HepG2 (cell line): ENCODE results near the gene TMEM269. TPM values are rescaled to one million over a fixed set of nuclear protein-coding genes. Genes with fewer than 3 reads are reported as not detected.

Experiments
- ARHGAP35 ChIP-seq: sonication (generic); formaldehyde crosslinking; IDR thresholded peaks from 2 replicates; pipeline ENCODE4 v1.9.0; 2022; ENCODE audit warnings: mild to moderate bottlenecking, inconsistent platforms, moderate library complexity, missing genetic modification reagents, borderline replicate concordance
- ATF4 ChIP-seq, 2 experiments: fragments of 450-650 bp in 1 of 2; sonication (generic) in 1 of 2; formaldehyde crosslinking; IDR thresholded peaks; 2 replicates each; pipeline versions ENCODE4 v1.5.0 to v1.8.0; 2020 to 2022; ENCODE audit warnings: mild to moderate bottlenecking in 1 of 2, missing genetic modification reagents in 1 of 2
- ATF5 ChIP-seq: sonication (generic); formaldehyde crosslinking; IDR thresholded peaks from 2 replicates; pipeline ENCODE4 v1.4.0; 2020; ENCODE audit warnings: mild to moderate bottlenecking, low read depth, missing genetic modification reagents
- BRD4 ChIP-seq: sonication (generic); formaldehyde crosslinking; IDR thresholded peaks from 2 replicates; pipeline ENCODE4 v1.4.0; 2020; ENCODE audit warnings: missing genetic modification reagents
- CENPBD1 ChIP-seq: sonication (generic); formaldehyde crosslinking; IDR thresholded peaks from 2 replicates; pipeline ENCODE4 v1.8.0; 2022; ENCODE audit warnings: missing genetic modification reagents, low read depth, mild to moderate bottlenecking, borderline replicate concordance
- CENPT ChIP-seq: sonication (generic); formaldehyde crosslinking; IDR thresholded peaks from 2 replicates; pipeline ENCODE4 v1.8.0; 2022; ENCODE audit warnings: low read depth, mild to moderate bottlenecking, moderate library complexity, missing genetic modification reagents
- ESRRA ChIP-seq: sonication (generic); formaldehyde crosslinking; IDR thresholded peaks from 2 replicates; pipeline ENCODE4 v1.5.1; 2020; ENCODE audit warnings: mild to moderate bottlenecking, low read depth, missing genetic modification reagents
- HIVEP1 ChIP-seq: sonication (generic); formaldehyde crosslinking; IDR thresholded peaks from 2 replicates; pipeline ENCODE4 v1.4.0; 2020; ENCODE audit warnings: mild to moderate bottlenecking, missing genetic modification reagents
- HNRNPL ChIP-seq: fragments of 200-400 bp; formaldehyde crosslinking; IDR thresholded peaks from 2 replicates; pipeline ENCODE4 v1.6.1; 2017; ENCODE audit warnings: mild to moderate bottlenecking, low read depth, low read length
- HOXA7 ChIP-seq: sonication (generic); formaldehyde crosslinking; IDR thresholded peaks from 2 replicates; pipeline ENCODE4 v1.8.1; 2022; ENCODE audit warnings: mild to moderate bottlenecking, missing genetic modification reagents, moderate library complexity
- KLF11 ChIP-seq: IDR thresholded peaks from 2 replicates; pipeline ENCODE4 v1.6.1; 2016; ENCODE audit warnings: missing compliant biosample characterization
- MTERF4 ChIP-seq: sonication (generic); formaldehyde crosslinking; IDR thresholded peaks from 2 replicates; pipeline ENCODE4 v1.8.0; 2023; ENCODE audit warnings: mild to moderate bottlenecking, missing genetic modification reagents
- NCOR1 ChIP-seq: fragments of 200-600 bp; sonication (generic); IDR thresholded peaks from 2 replicates; pipeline ENCODE4 v1.7.0; 2017; ENCODE audit warnings: antibody characterized with exemption, low read length, borderline replicate concordance
- NFRKB ChIP-seq: fragments of 450-650 bp; IDR thresholded peaks from 2 replicates; pipeline ENCODE4 v1.6.1; 2017
- PITX1 ChIP-seq: sonication (generic); formaldehyde crosslinking; IDR thresholded peaks from 2 replicates; pipeline ENCODE4 v1.5.1; 2020; ENCODE audit warnings: mild to moderate bottlenecking, missing genetic modification reagents
- SP1 ChIP-seq, 2 experiments: fragments of 450-650 bp in 1 of 2; sonication (generic) in 1 of 2; formaldehyde crosslinking in 1 of 2; IDR thresholded peaks; 2 replicates each; pipeline versions ENCODE4 v1.4.0 to v1.6.1; 2016 to 2020; ENCODE audit warnings: missing genetic modification reagents in 1 of 2
- ZBTB42 ChIP-seq: sonication (generic); formaldehyde crosslinking; IDR thresholded peaks from 2 replicates; pipeline ENCODE4 v1.5.0; 2020; ENCODE audit warnings: mild to moderate bottlenecking, missing genetic modification reagents
- ZBTB8A ChIP-seq: sonication (generic); formaldehyde crosslinking; IDR thresholded peaks from 2 replicates; pipeline ENCODE4 v1.4.0; 2020; ENCODE audit warnings: mild to moderate bottlenecking, low read depth, missing genetic modification reagents, borderline replicate concordance
- ZNF329 ChIP-seq: sonication (generic); formaldehyde crosslinking; IDR thresholded peaks from 2 replicates; pipeline ENCODE4 v1.9.0; 2021; ENCODE audit warnings: low read depth, mild to moderate bottlenecking, missing genetic modification reagents
- ZNF484 ChIP-seq: sonication (generic); formaldehyde crosslinking; IDR thresholded peaks from 2 replicates; pipeline ENCODE4 v1.5.1; 2020; ENCODE audit warnings: mild to moderate bottlenecking, low read depth, missing genetic modification reagents, borderline replicate concordance
- ZNF589 ChIP-seq: sonication (generic); formaldehyde crosslinking; conservative IDR thresholded peaks from 2 replicates; pipeline ENCODE4 v1.8.0; 2022; ENCODE audit warnings: mild to moderate bottlenecking, moderate library complexity, missing genetic modification reagents
- ZSCAN22 ChIP-seq: sonication (generic); formaldehyde crosslinking; IDR thresholded peaks from 2 replicates; pipeline ENCODE4 v1.4.0; 2020; ENCODE audit warnings: mild to moderate bottlenecking, missing genetic modification reagents
- polyA plus RNA-seq, 8 experiments: library from polyadenylated mRNA; depleted of rRNA in 3 of 8; stranded (reverse) in 7 of 8; unstranded in 1 of 8; fragments of >200 nt; fragmentation: Illumina TruSeq in 4 of 8; extraction: Trizol in 4 of 8; gene quantifications; 2 replicates each; pipeline versions ENCODE4 v1.2.1 to v1.2.3, GENCODE V29; 2011 to 2016; ENCODE audit warnings: low read depth in 4 of 8, missing spikeins in 1 of 8, mixed read lengths in 1 of 8; ENCODE audit not compliant: insufficient read depth in 1 of 8
- total RNA-seq, 5 experiments: library from RNA; depleted of rRNA; stranded (reverse); fragments of >200 nt; fragmentation: Illumina TruSeq; extraction: Trizol; gene quantifications; 2 replicates each; pipeline ENCODE4 v1.2.3, GENCODE V29; 2016; ENCODE audit warnings: low read depth in 1 of 5
- TF ChIP-seq, protein P1 (sequence below): sonication (generic); formaldehyde crosslinking; conservative IDR thresholded peaks from 2 replicates; pipeline ENCODE4 v1.4.0; 2020; ENCODE audit warnings: missing genetic modification reagents
- TF ChIP-seq, protein P2 (sequence below): sonication (generic); formaldehyde crosslinking; IDR thresholded peaks from 2 replicates; pipeline ENCODE4 v1.4.0; 2020; ENCODE audit warnings: mild to moderate bottlenecking, missing genetic modification reagents

TMEM269 gene
- total and polyA plus RNA-seq, 2 of the 13 experiments (the other 11 are each of a cell fraction or from before 2014, with no cell fraction given) = 0.15 to 0.21 TPM

GRCh38 chr1:42846257-42847110, 61.7 kb downstream of the TMEM269 start, which contains the start of gene ZNF691 (continued):
- TF ChIP-seq, protein P1, sequence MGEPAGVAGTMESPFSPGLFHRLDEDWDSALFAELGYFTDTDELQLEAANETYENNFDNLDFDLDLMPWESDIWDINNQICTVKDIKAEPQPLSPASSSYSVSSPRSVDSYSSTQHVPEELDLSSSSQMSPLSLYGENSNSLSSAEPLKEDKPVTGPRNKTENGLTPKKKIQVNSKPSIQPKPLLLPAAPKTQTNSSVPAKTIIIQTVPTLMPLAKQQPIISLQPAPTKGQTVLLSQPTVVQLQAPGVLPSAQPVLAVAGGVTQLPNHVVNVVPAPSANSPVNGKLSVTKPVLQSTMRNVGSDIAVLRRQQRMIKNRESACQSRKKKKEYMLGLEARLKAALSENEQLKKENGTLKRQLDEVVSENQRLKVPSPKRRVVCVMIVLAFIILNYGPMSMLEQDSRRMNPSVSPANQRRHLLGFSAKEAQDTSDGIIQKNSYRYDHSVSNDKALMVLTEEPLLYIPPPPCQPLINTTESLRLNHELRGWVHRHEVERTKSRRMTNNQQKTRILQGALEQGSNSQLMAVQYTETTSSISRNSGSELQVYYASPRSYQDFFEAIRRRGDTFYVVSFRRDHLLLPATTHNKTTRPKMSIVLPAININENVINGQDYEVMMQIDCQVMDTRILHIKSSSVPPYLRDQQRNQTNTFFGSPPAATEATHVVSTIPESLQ (CRISPR knock-in tag) = no peak
- TF ChIP-seq ARHGAP35 (CRISPR knock-in tag) (no peak; the same call in 1 of the 2 replicates), CENPT (CRISPR knock-in tag) (peak; percentile 86; the same call in 1 of the 2 replicates), NFRKB (no peak), ZNF329 (CRISPR knock-in tag) (0 out of 2 replicates have a peak, but pooled peaks have one; percentile 44), CENPBD1 (CRISPR knock-in tag) (no peak), MTERF4 (CRISPR knock-in tag) (no peak), BRD4 (CRISPR knock-in tag) (peak; percentile 24; the same call in 1 of the 2 replicates), KLF11 (no peak), HIVEP1 (CRISPR knock-in tag) (no peak), NCOR1 (no peak), ATF5 (CRISPR knock-in tag) (no peak), ESRRA (CRISPR knock-in tag) (peak; percentile 10; the same call in 1 of the 2 replicates), PITX1 (0 out of 2 replicates have a peak, but pooled peaks have one; percentile 24), HOXA7 (no peak), HNRNPL (no peak), ZSCAN22 (no peak), SP1 (IDR thresholded peaks at IDR 0.05) (no peak), SP1 (CRISPR knock-in tag; IDR thresholded peaks at IDR 0.05) (0 out of 2 replicates have a peak, but pooled peaks have one; percentile 19), ZNF484 (no peak), ATF4 (CRISPR knock-in tag; IDR thresholded peaks at IDR 0.05) (no peak), ZBTB42 (CRISPR knock-in tag) (no peak), ZBTB8A (CRISPR knock-in tag) (no peak), ZNF589 (CRISPR knock-in tag) (no peak)
- TF ChIP-seq, protein P2, sequence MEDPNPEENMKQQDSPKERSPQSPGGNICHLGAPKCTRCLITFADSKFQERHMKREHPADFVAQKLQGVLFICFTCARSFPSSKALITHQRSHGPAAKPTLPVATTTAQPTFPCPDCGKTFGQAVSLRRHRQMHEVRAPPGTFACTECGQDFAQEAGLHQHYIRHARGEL (CRISPR knock-in tag) = no peak
